ENCODE results near the gene CLEC19A. TPM values are rescaled to one million over a fixed set of nuclear protein-coding genes. Genes with fewer than 3 reads are reported as not detected.

Gene CLEC19A
- total and polyA plus RNA-seq, 10 donors, result not detected

- WGBS, 5 donors, result 58 to 69% (median 64%) methylated on average over 8 of the region's 8 CpGs
- Histone ChIP-seq H3K4me1 (no peaks in the 10 kb centered on the region), H3K4me3 (no peak overlapping the region), H3K27me3 (replicated peaks in 1 of 7) (peaks cover 0 to 2% (median 0%) of the 10 kb centered on the region in 7 donors), H3K36me3 (no peaks in the 10 kb centered on the region), H3K9me3 (no peaks in the 10 kb centered on the region), H3K27ac (no peak overlapping the region)
- intact Hi-C loops (cut with DNase I; ENCODE audit: low total_unique reads), result no loop called here
- DNase-seq, result no peak
- no peak for TF ChIP-seq POLR2AphosphoS5 (IDR thresholded peaks at IDR 0.05)
- TF ChIP-seq POLR2A (IDR thresholded peaks at IDR 0.05), result no peak
- no peak for TF ChIP-seq CTCF (IDR thresholded peaks at IDR 0.05 in 8 of 11, conservative IDR thresholded peaks at IDR 0.05 in 3 of 11)
Observed at GRCh38 chr16:19307587-19308241, 22.2 kb downstream of the CLEC19A start.

- DNase-seq, result no peak
- WGBS, 5 donors, result 36 to 73% (median 59%) methylated on average over 1 of the region's 1 CpG
- Histone ChIP-seq H3K27ac (no peak overlapping the region), H3K4me3 (no peak overlapping the region), H3K4me1 (no peaks in the 10 kb centered on the region), H3K9me3 (no peaks in the 10 kb centered on the region), H3K36me3 (no peaks in the 10 kb centered on the region), H3K27me3 (replicated peaks in 1 of 7) (peaks cover 0 to 2% (median 0%) of the 10 kb centered on the region in 7 donors)
- intact Hi-C loops (cut with DNase I; ENCODE audit: low total_unique reads), result no loop called here
- TF ChIP-seq POLR2A (IDR thresholded peaks at IDR 0.05), result no peak
- no peak for TF ChIP-seq CTCF (IDR thresholded peaks at IDR 0.05 in 8 of 11, conservative IDR thresholded peaks at IDR 0.05 in 3 of 11)
- no peak for TF ChIP-seq POLR2AphosphoS5 (IDR thresholded peaks at IDR 0.05)
Observed at GRCh38 chr16:19308392-19308791, 22.9 kb downstream of the CLEC19A start.

- intact Hi-C loops (cut with DNase I; ENCODE audit: low total_unique reads), result no loop called here
- Histone ChIP-seq H3K27ac (no peak overlapping the region), H3K27me3 (replicated peaks in 1 of 7) (peaks cover 0 to 2% (median 0%) of the 10 kb centered on the region in 7 donors), H3K36me3 (no peaks in the 10 kb centered on the region), H3K4me1 (no peaks in the 10 kb centered on the region), H3K9me3 (no peaks in the 10 kb centered on the region), H3K4me3 (no peak overlapping the region)
- DNase-seq, result no peak
- TF ChIP-seq CTCF (IDR thresholded peaks at IDR 0.05 in 8 of 11, conservative IDR thresholded peaks at IDR 0.05 in 3 of 11), result no peak
- TF ChIP-seq POLR2A (IDR thresholded peaks at IDR 0.05), result no peak
- no peak for TF ChIP-seq POLR2AphosphoS5 (IDR thresholded peaks at IDR 0.05)
- WGBS, 5 donors, result 74 to 85% (median 77%) methylated on average over 5 of the region's 5 CpGs
Observed at GRCh38 chr16:19309178-19309577, 23.6 kb downstream of the CLEC19A start.

- 77 to 89% (median 85%) methylated on average over 2 of the region's 2 CpGs for WGBS, 5 donors
- intact Hi-C loops (cut with DNase I; ENCODE audit: low total_unique reads), result no loop called here
- no peak overlapping the region for H3K4me3 ChIP-seq
Observed at GRCh38 chr16:19314718-19315425, 29.3 kb downstream of the CLEC19A start.

More at GRCh38 chr16:19314718-19315425, 29.3 kb downstream of the CLEC19A start:
- Histone ChIP-seq H3K4me1 (no peaks in the 10 kb centered on the region), H3K36me3 (no peaks in the 10 kb centered on the region), H3K27ac (no peak overlapping the region), H3K27me3 (replicated peaks in 1 of 7) (no peaks in the 10 kb centered on the region), H3K9me3 (no peaks in the 10 kb centered on the region)
- TF ChIP-seq CTCF (IDR thresholded peaks at IDR 0.05 in 8 of 11, conservative IDR thresholded peaks at IDR 0.05 in 3 of 11), result no peak
- no peak for TF ChIP-seq POLR2AphosphoS5 (IDR thresholded peaks at IDR 0.05)
- no peak for TF ChIP-seq POLR2A (IDR thresholded peaks at IDR 0.05)
- DNase-seq, result no peak
